IMR-90 (cell line): ENCODE results near the gene ZNF385C. TPM values are rescaled to one million over a fixed set of nuclear protein-coding genes. Genes with fewer than 3 reads are reported as not detected.

Experiments
- ATAC-seq: fragments of 200-7000 bp; cut with Tn5 transposase; 2 replicates; pipeline ENCODE4 v1.9.1; 2020; ENCODE audit warnings: low read depth, mild to moderate bottlenecking, moderate library complexity
- BruUV-seq: library from RNA; stranded (reverse); fragments of 400-500 nt; replicated peaks from 2 replicates; lab custom pipeline; 2021; lab: Mats Ljungman, UMichigan
- CTCF ChIA-PET: fragments of 300-600 bp; formaldehyde crosslinking; extraction: SDS; loops from one replicate; lab custom pipeline; 2021; ENCODE audit warnings: antibody characterized with exemption; lab: Yijun Ruan, JAX
- POLR2A ChIA-PET: fragments of 300-600 bp; sonication (Branson Sonifier 250); formaldehyde crosslinking; loops from one replicate; lab custom pipeline; 2022; ENCODE audit warnings: antibody characterized with exemption; ENCODE audit not compliant: unreplicated experiment; lab: Charles Lee
- DNase-seq: peaks from one replicate; pipeline ENCODE4 v3.0.0; 2013
- H2AFZ ChIP-seq: replicated peaks from 2 replicates; pipeline ENCODE3; 2013; ENCODE audit warnings: low read length, mild to moderate bottlenecking; ENCODE audit not compliant: poor library complexity
- H2AK5ac ChIP-seq: 2 replicates; pipeline ENCODE4 v1.6.1; 2013; ENCODE audit warnings: low read depth, low read length, inconsistent platforms
- H2AK9ac ChIP-seq: replicated peaks from 2 replicates; pipeline ENCODE3; 2013; ENCODE audit warnings: mild to moderate bottlenecking, low read depth, low read length, moderate library complexity; ENCODE audit not compliant: poor library complexity
- H2BK120ac ChIP-seq: 2 replicates; pipeline ENCODE4 v1.6.1; 2013; ENCODE audit warnings: low read depth, low read length, inconsistent platforms
- H2BK15ac ChIP-seq: 3 replicates; pipeline ENCODE4 v1.6.1; 2013; ENCODE audit warnings: low read depth, low read length, inconsistent platforms
- H2BK20ac ChIP-seq: 2 replicates; pipeline ENCODE4 v1.6.1; 2013; ENCODE audit warnings: low read depth, mild to moderate bottlenecking, inconsistent platforms, low read length, moderate library complexity
- H2BK5ac ChIP-seq: 2 replicates; pipeline ENCODE4 v1.6.1; 2013; ENCODE audit warnings: mild to moderate bottlenecking, low read depth, low read length, inconsistent platforms; ENCODE audit not compliant: poor library complexity, severe bottlenecking
- H3K14ac ChIP-seq: replicated peaks from 2 replicates; pipeline ENCODE4 v1.6.1; 2013; ENCODE audit warnings: low read depth, low read length, inconsistent platforms
- H3K18ac ChIP-seq: 2 replicates; pipeline ENCODE4 v1.6.1; 2013; ENCODE audit warnings: low read depth, low read length, control low read depth
- H3K23ac ChIP-seq: 2 replicates; pipeline ENCODE4 v1.6.1; 2013; ENCODE audit warnings: low read depth, low read length, inconsistent platforms
- H3K27ac ChIP-seq: 2 replicates; pipeline ENCODE4 v1.5.1; 2013; ENCODE audit warnings: mild to moderate bottlenecking, control low read depth, low read length; ENCODE audit not compliant: insufficient read depth
- H3K27me3 ChIP-seq: 2 replicates; pipeline ENCODE4 v1.6.1; 2013; ENCODE audit warnings: low read length; ENCODE audit not compliant: control insufficient read depth, insufficient read depth
- H3K36me3 ChIP-seq: 2 replicates; pipeline ENCODE4 v1.6.1; 2013; ENCODE audit warnings: low read length, mixed read lengths; ENCODE audit not compliant: control insufficient read depth, insufficient read depth
- H3K4ac ChIP-seq: 2 replicates; pipeline ENCODE4 v1.6.1; 2013; ENCODE audit warnings: low read depth, low read length, inconsistent platforms
- H3K4me1 ChIP-seq: 2 replicates; pipeline ENCODE4 v1.6.1; 2013; ENCODE audit warnings: low read length, mixed read lengths; ENCODE audit not compliant: control insufficient read depth, insufficient read depth
- H3K4me2 ChIP-seq: 2 replicates; pipeline ENCODE4 v1.6.1; 2013; ENCODE audit warnings: low read depth, mild to moderate bottlenecking, control low read depth, low read length, moderate library complexity
- H3K4me3 ChIP-seq: 2 replicates; pipeline ENCODE4 v1.5.1; 2013; ENCODE audit warnings: low read depth, mild to moderate bottlenecking, control low read depth, low read length, moderate library complexity; ENCODE audit not compliant: insufficient read depth
- H3K56ac ChIP-seq: 2 replicates; pipeline ENCODE4 v1.6.1; 2013; ENCODE audit warnings: low read length, inconsistent platforms; ENCODE audit not compliant: insufficient read depth; ENCODE audit errors: extremely low read depth
- H3K79me1 ChIP-seq, 2 experiments: 2 replicates each; pipeline ENCODE4 v1.6.1; 2013; ENCODE audit warnings: low read length in 2 of 2, inconsistent platforms in 1 of 2, low read depth in 1 of 2
- H3K9ac ChIP-seq: 2 replicates; pipeline ENCODE4 v1.6.1; 2013; ENCODE audit warnings: low read depth, low read length, control low read depth
- H3K9me1 ChIP-seq: 2 replicates; pipeline ENCODE4 v1.6.1; 2013; ENCODE audit warnings: low read length, inconsistent platforms; ENCODE audit not compliant: insufficient read depth
- H3K9me3 ChIP-seq: 2 replicates; pipeline ENCODE4 v1.6.1; 2013; ENCODE audit warnings: low read length; ENCODE audit not compliant: control insufficient read depth, insufficient read depth
- H4K20me1 ChIP-seq: 2 replicates; pipeline ENCODE4 v1.6.1; 2013; ENCODE audit warnings: low read length, inconsistent platforms; ENCODE audit not compliant: insufficient read depth
- H4K5ac ChIP-seq: 2 replicates; pipeline ENCODE4 v1.6.1; 2013; ENCODE audit warnings: mild to moderate bottlenecking, low read depth, low read length, control low read depth
- H4K8ac ChIP-seq, 2 experiments: 2 replicates each; pipeline ENCODE4 v1.6.1; 2013; ENCODE audit warnings: low read depth in 2 of 2, low read length in 2 of 2, control low read depth in 1 of 2, inconsistent platforms in 1 of 2
- H4K91ac ChIP-seq: 2 replicates; pipeline ENCODE4 v1.6.1; 2013; ENCODE audit warnings: low read depth, low read length, inconsistent platforms; ENCODE audit not compliant: insufficient read depth
- BHLHE40 ChIP-seq: fragments of 150-350 bp; IDR thresholded peaks from 2 replicates; pipeline ENCODE4 v1.6.1; 2016; ENCODE audit warnings: mild to moderate bottlenecking, low read depth, low read length
- CTCF ChIP-seq: conservative IDR thresholded peaks from 2 replicates; pipeline ENCODE4 v1.5.1; 2012; ENCODE audit warnings: mild to moderate bottlenecking, low read depth, low read length, improper control_type of control experiment
- POLR2A ChIP-seq: IDR thresholded peaks from 2 replicates; pipeline ENCODE4 v1.6.1; 2012; ENCODE audit warnings: mild to moderate bottlenecking, low read depth, low read length
- RAD21 ChIP-seq: IDR thresholded peaks from 2 replicates; pipeline ENCODE4 v1.6.1; 2012; ENCODE audit warnings: low read length, improper control_type of control experiment
- RFX5 ChIP-seq: IDR thresholded peaks from 2 replicates; pipeline ENCODE4 v1.8.0; 2012; ENCODE audit warnings: low read depth, mild to moderate bottlenecking, low read length, moderate library complexity
- SMC3 ChIP-seq: fragments of 150-350 bp; IDR thresholded peaks from 2 replicates; pipeline ENCODE4 v1.6.1; 2016; ENCODE audit warnings: low read depth, mild to moderate bottlenecking, antibody characterized with exemption, low read length, moderate library complexity
- USF2 ChIP-seq: fragments of 150-350 bp; IDR thresholded peaks from 2 replicates; pipeline ENCODE4 v1.6.1; 2017; ENCODE audit warnings: mild to moderate bottlenecking, antibody characterized with exemption, low read length, low read depth
- WGBS, 2 experiments: methylation state at CpG; one replicate each; pipeline versions ENCODE4 v1.1.5 to v1.1.7; 2013; ENCODE audit warnings: missing lambda C conversion rate in 2 of 2; ENCODE audit not compliant: insufficient read length in 1 of 2; ENCODE audit errors: extremely low coverage in 2 of 2; 5-methylcytosine and 5-hydroxymethylcytosine counted together
- dilution Hi-C: fragments of 300-500 bp; cut with HindIII; formaldehyde crosslinking; loops from one replicate; pipeline ENCODE4 v1.14.3; 2018; ENCODE audit warnings: low sequenced_read_pairs; ENCODE audit not compliant: unreplicated experiment
- in situ Hi-C: fragments of 300-500 bp; cut with MboI; formaldehyde crosslinking; loops from 3 replicates; pipeline ENCODE4 v1.14.3; 2019; ENCODE audit warnings: low sequenced_read_pairs, inconsistent platforms, mixed read lengths
- intact Hi-C: fragments of 100-400 bp; cut with micrococcal nuclease; formaldehyde crosslinking; loops from 2 replicates; pipeline ENCODE4 v1.10.0; 2022
- polyA plus RNA-seq, 3 experiments: library from polyadenylated mRNA; depleted of rRNA; stranded (reverse); fragments of >200 nt; gene quantifications; 2 replicates each; pipeline ENCODE4 v1.2.3, GENCODE V29; 2012; ENCODE audit warnings: low replicate concordance in 1 of 3
- total RNA-seq: library from RNA; depleted of rRNA; stranded (reverse); fragments of >200 nt; gene quantifications from 2 replicates; pipeline ENCODE4 v1.2.3, GENCODE V29; 2012

Gene ZNF385C
- total and polyA plus RNA-seq, 2 of the 4 experiments (the other 2 are of a cell fraction), result not detected

DNA sequence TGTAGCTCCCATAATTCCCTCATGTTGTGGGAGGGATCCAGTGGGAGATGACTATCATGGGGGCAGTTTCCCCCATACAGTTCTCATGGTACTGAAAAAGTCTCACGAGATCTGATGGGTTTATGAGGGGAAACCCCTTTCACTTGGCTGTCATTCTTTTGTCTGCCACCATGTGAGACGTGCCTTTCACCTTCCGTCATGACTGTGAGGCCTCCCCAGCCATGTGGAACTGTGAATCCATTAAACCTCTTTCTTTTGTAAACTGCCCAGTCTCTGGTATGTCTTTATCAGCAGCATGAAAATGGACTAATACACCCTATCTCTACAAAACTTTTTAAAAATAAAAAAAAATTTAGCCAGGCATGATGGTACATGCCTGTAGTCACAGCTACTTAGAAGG, 41.6 kb downstream of the ZNF385C start:
- Histone ChIP-seq H3K9ac (no peak overlapping the region), H4K20me1 (no peaks in the 10 kb centered on the region), H3K4me2 (no peak overlapping the region), H2BK120ac (no peak overlapping the region), H3K18ac (no peak overlapping the region), H3K4me1 (no peaks in the 10 kb centered on the region), H3K36me3 (no peaks in the 10 kb centered on the region), H3K4me3 (no peak overlapping the region), H3K9me3 (no peaks in the 10 kb centered on the region), H2BK5ac (no peak overlapping the region), H3K4ac (no peak overlapping the region), H3K27me3 (peaks cover 73% of the 10 kb centered on the region), H4K5ac (no peak overlapping the region), H3K9me1 (peaks cover 3% of the 10 kb centered on the region; the same call in 1 of the 2 replicates), H3K14ac (no peak overlapping the region), H4K8ac (no peak overlapping the region), H3K27ac (no peak overlapping the region), H2AK9ac (no peak overlapping the region), H2AFZ (no peak overlapping the region), H3K56ac (no peak overlapping the region), H3K79me1 (no peaks in the 10 kb centered on the region), H2AK5ac (no peak overlapping the region), H3K23ac (no peak overlapping the region), H2BK15ac (no peak overlapping the region), H4K91ac (no peak overlapping the region), H2BK20ac (no peak overlapping the region)
- DNase-seq, result no peak
- intact Hi-C loops (no loop called here), in situ Hi-C loops (no loop called here), dilution Hi-C loops (no loop called here)
- BruUV-seq, result no TSS peak
- ChIA-PET POLR2A (no interaction called here), CTCF (no interaction called here)
- ATAC-seq, result no peak
- WGBS, 2 experiments, result 79% methylated on average over 2 of the region's 3 CpGs; no CpG with 5 or more reads in 1 of the 2 experiments
- TF ChIP-seq CTCF (no peak), POLR2A (no peak), RAD21 (no peak), SMC3 (no peak), USF2 (no peak), RFX5 (no peak), BHLHE40 (no peak)
